HG03139 (cell line): ENCODE measurements around the gene PPDPF.
"Not testable (repeated sequence)": the region's sequence is repeated elsewhere in the genome, so short reads cannot be mapped to it uniquely, and the experiment has no call there.

Experiments used
- ATAC-seq: cut with Tn5 transposase; IDR thresholded peaks from one replicate; pipeline ENCODE4 v1.9.1; 2021; ENCODE audit not compliant: unreplicated experiment

The PPDPF gene

GRCh38 chr20:63561624-63562396 is 41.2 kb downstream of the PPDPF start:
- ATAC-seq, result no peak

GRCh38 chr20:63562461-63563224 is 42.1 kb downstream of the PPDPF start:
- no peak for ATAC-seq

DNA sequence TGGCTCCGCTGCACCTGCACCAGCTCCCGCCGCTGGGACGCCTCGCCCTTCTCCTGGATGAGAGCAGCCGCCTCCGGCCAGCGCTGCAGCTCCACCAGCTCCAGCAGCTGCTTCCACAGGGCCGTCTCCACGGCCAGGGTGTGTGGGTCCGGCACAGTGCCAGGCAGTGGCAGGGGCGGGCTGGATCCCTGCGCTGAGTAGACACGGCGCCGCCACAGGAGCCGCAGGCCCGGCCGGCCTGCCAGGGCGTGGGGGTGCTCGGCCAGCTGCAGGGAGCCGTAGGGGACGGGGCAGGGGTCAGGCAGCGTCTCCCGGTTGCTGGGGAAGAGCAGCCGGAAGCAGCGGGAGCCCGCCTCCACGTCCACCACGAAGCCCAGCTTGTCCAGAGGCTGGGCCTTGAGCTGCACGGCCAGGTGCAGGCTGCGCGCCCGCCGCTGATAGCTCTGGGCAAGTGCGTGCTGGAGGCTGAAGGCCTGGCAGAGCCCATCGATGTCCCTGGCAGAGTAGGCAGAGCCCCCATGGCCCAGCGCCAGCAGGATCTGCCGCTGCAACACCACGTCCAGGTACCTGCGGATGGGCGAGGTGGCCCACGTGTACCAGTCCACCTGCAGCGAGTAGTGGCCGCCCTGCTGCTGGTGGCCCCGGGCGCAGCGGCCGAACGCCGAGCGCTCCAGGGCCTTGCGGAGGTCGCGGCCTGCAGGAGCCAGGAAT is 42.8 kb downstream of the PPDPF start:
- no peak for ATAC-seq

DNA sequence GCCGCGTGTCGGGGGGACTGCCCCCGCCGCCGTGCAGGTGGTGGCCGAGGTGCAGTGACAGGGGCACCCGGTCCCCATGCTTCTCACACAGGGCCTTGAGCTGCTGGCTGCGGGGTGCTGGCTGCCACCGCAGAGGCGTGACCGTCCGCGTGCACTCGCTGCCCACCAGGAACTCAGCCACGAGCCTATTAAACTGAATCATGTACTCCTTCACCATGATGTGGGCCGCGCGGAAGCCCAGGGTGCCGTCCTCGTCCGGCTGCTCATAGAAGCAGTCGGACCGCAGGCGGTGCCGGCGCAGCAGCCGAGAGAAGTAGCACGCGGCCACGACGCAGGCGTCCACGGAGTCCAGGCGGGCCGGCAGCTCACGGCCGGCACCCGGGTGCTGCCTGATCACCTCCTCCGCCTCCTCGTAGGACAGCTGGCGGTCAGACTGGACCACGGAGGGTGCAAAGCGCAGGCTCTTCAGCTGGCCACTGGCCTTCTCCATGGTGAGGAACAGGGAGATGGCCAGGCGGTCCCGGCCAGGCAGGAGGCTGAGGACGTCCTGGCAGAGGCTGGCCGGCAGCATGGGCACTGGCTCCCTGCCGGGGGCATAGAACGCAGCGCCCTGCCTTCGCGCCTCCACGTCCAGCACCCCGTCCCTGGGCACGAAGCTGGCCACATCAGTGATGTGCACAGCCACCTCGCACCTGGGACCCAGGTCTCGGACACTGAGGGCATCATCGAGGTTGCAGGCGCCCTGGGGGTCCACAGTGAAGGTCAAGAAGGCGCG is 43.7 kb downstream of the PPDPF start:
- no peak for ATAC-seq

DNA sequence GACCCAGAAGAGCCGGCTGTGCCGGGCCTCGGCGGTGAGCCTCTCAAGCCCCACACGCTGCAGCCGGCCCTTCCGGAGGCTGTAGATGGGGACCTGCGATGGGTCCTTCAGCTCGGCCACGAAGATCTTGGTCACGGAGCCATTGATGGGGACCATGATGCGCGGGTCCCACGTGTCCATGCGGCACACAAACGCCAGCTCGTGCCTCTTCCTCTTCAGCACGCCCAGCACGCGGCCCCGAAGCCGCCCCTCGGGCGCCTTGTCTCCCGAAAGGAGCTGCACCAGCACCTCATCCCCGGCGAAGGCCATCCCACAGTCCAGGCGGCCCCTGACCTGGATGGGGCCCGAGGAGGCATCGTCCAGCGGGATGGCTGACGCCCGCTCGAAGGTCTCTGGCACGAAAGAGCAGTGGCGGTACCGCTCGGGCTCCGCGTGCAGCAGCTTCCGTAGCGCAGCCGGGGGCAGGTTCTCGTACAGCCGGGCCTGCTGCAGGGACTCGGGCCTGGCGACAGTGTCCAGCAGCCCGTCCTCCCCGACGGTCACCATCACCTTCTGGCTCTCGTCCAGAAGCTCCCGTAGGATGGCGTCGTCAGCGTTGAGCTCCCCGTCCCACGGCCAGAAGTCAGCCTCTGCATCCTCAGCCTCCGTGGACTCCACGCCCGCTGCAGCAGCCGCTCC is 44.6 kb downstream of the PPDPF start:
- no peak for ATAC-seq

DNA sequence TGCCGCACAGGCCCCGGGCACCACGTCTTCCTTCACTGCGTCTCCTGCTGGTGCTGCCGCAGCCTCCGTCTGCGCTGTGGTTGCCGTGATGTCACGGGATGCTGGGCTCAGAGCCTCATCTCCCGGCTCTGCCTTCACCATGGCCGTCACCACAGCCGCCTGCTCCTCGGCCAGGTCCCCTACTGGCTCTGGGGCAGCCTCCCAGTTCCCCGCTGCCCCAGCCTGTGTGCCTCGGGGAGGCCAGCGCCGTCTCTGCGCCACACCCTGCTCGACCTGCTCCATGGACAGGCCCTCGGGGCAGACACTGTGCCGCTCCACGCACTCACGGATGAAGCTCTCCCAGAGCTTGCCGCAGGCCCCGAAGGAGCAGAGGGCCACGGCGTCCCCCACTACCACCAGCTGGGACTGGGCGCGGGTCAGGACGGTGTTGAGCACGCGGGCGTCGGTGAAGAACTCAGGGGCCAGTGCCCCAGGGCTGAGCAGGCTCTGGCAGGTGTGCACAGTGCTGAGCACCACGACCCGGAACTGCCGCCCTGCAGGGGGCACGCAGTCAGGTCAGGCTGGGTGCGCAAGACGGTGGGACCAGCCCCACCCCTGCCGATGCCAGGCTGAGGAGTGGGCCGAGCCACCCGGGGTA is 45.3 kb downstream of the PPDPF start:
- ATAC-seq, result no peak

GRCh38 chr20:63566395-63567135 is 46.0 kb downstream of the PPDPF start:
- ATAC-seq, result no peak

DNA sequence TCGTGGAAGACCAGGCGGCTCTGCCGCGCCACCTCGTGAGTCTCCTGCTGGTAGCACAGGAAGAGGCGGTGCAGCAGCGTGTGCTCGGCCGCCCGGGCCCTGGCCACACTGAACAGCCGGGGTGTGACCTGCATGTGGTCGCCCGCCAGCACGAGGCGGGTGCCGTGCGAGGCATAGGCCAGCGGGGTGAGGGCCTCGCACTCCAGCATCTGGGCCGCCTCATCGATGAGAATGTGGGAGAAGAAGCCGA is 46.5 kb downstream of the PPDPF start:
- ATAC-seq, result no peak

DNA sequence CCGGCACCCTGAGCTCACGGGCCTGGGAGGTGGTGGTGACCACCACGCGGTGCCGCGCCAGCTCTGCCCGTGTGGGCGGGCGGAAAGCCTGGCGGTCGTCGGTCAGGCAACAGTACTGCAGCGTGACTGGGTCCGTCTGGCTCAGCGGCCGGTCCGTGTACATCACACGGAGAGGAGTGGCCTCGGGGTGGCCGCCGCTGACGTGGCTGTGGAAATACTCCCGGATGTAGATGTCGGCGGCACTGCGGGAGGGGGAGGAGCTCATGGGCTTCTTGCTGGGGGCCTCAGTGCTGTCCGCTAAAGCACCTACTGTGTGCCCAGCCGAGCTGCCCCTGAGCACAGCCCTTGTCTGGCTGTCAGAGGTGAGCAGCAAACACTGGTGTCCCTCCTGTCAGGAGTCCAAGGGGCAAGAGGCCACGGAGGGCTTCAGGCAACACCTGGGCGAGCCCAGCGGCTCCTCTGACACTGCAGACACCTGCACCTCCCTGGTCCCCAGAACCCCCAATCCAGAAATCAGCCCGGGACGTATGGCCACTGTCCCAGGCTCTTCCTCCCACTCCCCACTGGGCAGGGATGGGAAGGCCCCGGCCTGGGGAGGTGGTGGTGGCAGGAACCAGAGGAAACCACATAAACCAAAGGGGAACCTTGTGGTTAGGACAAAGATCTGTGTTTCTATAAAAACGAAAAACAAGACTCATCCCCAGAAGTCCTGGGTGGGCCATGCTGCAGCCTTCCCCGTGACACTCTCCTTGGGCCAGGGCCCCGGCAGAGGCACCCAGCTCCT is 47.0 kb downstream of the PPDPF start:
- no peak for ATAC-seq

DNA sequence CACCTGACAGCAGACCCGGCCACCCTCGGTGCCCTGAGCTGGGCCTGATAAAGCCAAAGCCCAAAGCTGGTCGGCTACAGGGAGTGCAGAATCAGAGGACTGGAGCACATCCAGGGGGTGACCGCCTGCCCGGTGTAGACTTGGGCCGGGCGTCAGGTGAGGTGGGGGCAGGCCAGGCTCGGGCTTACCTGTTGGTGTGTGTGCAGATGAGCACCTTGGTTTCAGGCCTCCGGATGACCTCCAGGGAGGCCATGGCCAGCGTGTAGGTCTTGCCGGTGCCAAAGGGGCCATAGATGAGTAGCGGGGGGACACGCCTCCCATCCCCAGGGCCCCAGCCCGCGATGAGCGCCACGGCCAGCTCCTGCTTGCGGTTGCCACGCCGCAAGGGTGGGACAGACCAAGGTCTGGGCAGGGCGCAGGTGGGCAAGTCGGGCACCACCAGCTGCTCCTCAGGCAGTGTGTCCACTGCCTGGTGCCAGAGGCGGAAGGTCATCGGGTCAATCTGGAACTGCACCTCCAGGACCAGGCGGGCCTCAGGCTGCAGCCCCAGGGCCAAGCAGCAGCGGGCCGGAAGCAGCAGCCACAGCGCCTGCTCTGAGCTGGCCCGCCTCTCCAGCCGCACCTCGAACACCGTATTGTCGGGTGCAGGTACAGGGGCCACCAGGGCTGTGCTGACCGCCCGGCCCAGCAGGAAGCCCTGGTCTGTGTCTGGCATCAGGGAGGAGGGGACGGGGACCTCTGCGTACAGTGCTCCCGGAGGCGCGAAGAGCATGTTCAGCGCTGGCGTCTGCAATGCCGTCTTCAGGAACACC is 47.8 kb downstream of the PPDPF start:
- no peak for ATAC-seq

GRCh38 chr20:63568986-63569949 is 48.7 kb downstream of the PPDPF start:
- ATAC-seq, result no peak

DNA sequence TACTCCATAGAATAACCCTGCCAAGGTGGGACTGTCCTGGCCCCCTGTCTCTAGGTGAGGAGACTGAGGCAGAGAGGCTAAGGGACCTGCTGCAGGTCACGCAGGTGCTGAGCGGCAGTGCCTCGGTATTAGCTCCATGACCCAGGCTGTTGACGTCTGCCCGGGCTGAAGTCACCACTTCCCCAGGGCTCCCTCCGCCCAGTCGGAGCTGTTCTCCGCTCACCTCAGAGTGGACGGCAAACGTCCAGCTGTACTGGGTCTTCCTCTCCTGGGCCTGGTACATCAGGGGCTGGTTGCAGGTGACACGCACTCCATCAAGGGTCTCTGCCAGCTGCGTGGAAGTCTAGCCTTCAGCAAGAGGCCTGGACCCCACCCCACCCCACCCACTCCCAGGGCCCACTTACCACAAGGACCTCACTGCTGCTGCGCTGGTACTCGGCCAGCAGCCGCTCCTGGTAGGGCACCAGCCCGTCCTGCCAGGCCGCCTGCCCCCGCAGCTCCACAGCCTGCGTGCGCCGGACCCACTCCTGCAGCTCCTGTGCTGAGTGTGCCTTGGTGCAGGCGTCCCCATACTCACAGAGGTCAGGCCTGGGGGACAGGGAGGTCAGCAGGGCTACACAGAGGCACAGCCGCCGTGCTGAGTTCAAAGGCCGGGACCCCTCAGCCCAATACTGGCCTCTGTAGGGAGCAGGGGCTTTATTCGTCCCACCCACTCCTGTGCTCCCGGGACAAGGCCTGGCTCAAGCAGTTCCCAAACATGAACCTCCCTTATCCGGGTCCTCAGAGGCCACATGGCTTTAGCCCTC is 49.9 kb downstream of the PPDPF start:
- ATAC-seq, result no peak

- ATAC-seq, result not testable (repeated sequence)
Observed at GRCh38 chr20:63571087-63571478, 50.5 kb downstream of the PPDPF start.
